ENCODE results near the gene RFPL2.
"Not testable (repeated sequence)": the region's sequence is repeated elsewhere in the genome, so short reads cannot be mapped to it uniquely, and the experiment has no call there.

The RFPL2 gene

GRCh38 chr22:32205974-32206773, 1.3 kb upstream of the RFPL2 start:
- DNase-seq (ENCODE audit: low spot score) = no peak

GRCh38 chr22:32204040-32204855, 625 bp downstream of the RFPL2 start:
- no peak for DNase-seq (ENCODE audit: low spot score)

GRCh38 chr22:32203181-32204039, 1.5 kb downstream of the RFPL2 start:
- DNase-seq (ENCODE audit: low spot score) = no peak

- DNase-seq (ENCODE audit: low spot score) = no peak
These were observed 2.2 kb downstream of the RFPL2 start for GRCh38 chr22:32202539-32203180.

GRCh38 chr22:32202161-32202538, 2.7 kb downstream of the RFPL2 start:
- no peak for DNase-seq (ENCODE audit: low spot score)

GRCh38 chr22:32200752-32201151, 4.1 kb downstream of the RFPL2 start:
- DNase-seq (ENCODE audit: low spot score) = no peak

- no peak for DNase-seq (ENCODE audit: low spot score)
These were observed 4.9 kb downstream of the RFPL2 start for GRCh38 chr22:32199961-32200360.

GRCh38 chr22:32199341-32199740, 5.5 kb downstream of the RFPL2 start:
- DNase-seq (ENCODE audit: low spot score) = no peak

- DNase-seq (ENCODE audit: low spot score) = not testable (repeated sequence)
These were observed 7.2 kb downstream of the RFPL2 start for GRCh38 chr22:32197553-32198226.

GRCh38 chr22:32195900-32196299, 9.0 kb downstream of the RFPL2 start:
- not testable (repeated sequence) for DNase-seq (ENCODE audit: low spot score)

GRCh38 chr22:32193346-32193745, 11.5 kb downstream of the RFPL2 start:
- DNase-seq (ENCODE audit: low spot score) = not testable (repeated sequence)

- not testable (repeated sequence) for DNase-seq (ENCODE audit: low spot score)
These were observed 13.9 kb downstream of the RFPL2 start for GRCh38 chr22:32191021-32191420.

- DNase-seq (ENCODE audit: low spot score) = no peak
These were observed 19.1 kb downstream of the RFPL2 start for GRCh38 chr22:32185821-32186220.

- DNase-seq (ENCODE audit: low spot score) = no peak
These were observed 21.2 kb downstream of the RFPL2 start for GRCh38 chr22:32183625-32184024.

GRCh38 chr22:32181043-32181442, 23.8 kb downstream of the RFPL2 start:
- DNase-seq (ENCODE audit: low spot score) = no peak

GRCh38 chr22:32177221-32177765, 27.6 kb downstream of the RFPL2 start:
- no peak for DNase-seq (ENCODE audit: low spot score)

GRCh38 chr22:32175683-32176644, 28.9 kb downstream of the RFPL2 start:
- DNase-seq (ENCODE audit: low spot score) = no peak

- no peak for DNase-seq (ENCODE audit: low spot score)
These were observed 29.8 kb downstream of the RFPL2 start for GRCh38 chr22:32175115-32175514.

GRCh38 chr22:32165681-32166080, 39.2 kb downstream of the RFPL2 start:
- no peak for DNase-seq (ENCODE audit: low spot score)

Measured in putamen (tissue), 1 donor.